Measurements from ENCODE around the gene TMEM184B. TPM values are rescaled to one million over a fixed set of nuclear protein-coding genes. Genes with fewer than 3 reads are reported as not detected.

The TMEM184B gene
- total and polyA plus RNA-seq, 10 of the 15 experiments (the other 5 are each of a cell fraction or from before 2014, with no cell fraction given): 0.56 to 22.4 (median 7.9) TPM

GRCh38 chr22:38271101-38271500, 1.7 kb downstream of the TMEM184B start (continued):
- no peak for TF ChIP-seq BCLAF1 (IDR thresholded peaks at IDR 0.05)

- CTCF ChIA-PET: interaction anchor here (4.2 kb wide), 1 partner anchor 9 kb away, joined by 26 read pairs; no protein-coding TSS in a partner anchor
These were observed 2.5 kb downstream of the TMEM184B start for GRCh38 chr22:38270091-38270992.

More at GRCh38 chr22:38270091-38270992, 2.5 kb downstream of the TMEM184B start:
- Histone ChIP-seq H3K9ac (ENCODE audit: control insufficient read depth, insufficient read depth, low read length) (no peak overlapping the region), H3K4me3 (no peak overlapping the region), H3K9me3 (replicated peaks; ENCODE audit: control insufficient read depth, insufficient read depth, low read length) (no peaks in the 10 kb centered on the region), H3K27ac (ENCODE audit: control insufficient read depth, insufficient read depth) (no peak overlapping the region), H3K79me2 (ENCODE audit: control insufficient read depth, insufficient read depth, low read length) (peaks cover 14% of the 10 kb centered on the region), H3K4me2 (ENCODE audit: control insufficient read depth, insufficient read depth) (no peak overlapping the region), H2AFZ (ENCODE audit: control insufficient read depth, low read depth, low read length) (no peak overlapping the region), H3K36me3 (ENCODE audit: control insufficient read depth in 2 of 2, insufficient read depth in 2 of 2, low read length in 1 of 2) (no peaks in the 10 kb centered on the region; a peak in 1 of 4 replicates), H3K4me1 (ENCODE audit: control insufficient read depth, insufficient read depth, low read length) (peaks cover 16% of the 10 kb centered on the region), H3K27me3 (replicated peaks in 1 of 2; ENCODE audit: control insufficient read depth in 2 of 2, insufficient read depth in 2 of 2, low read length in 1 of 2) (no peaks in the 10 kb centered on the region), H4K20me1 (ENCODE audit: control insufficient read depth, insufficient read depth) (no peaks in the 10 kb centered on the region)
- 59% methylated on average over 12 of the region's 13 CpGs for WGBS (ENCODE audit: insufficient coverage, insufficient replicate concordance, low lambda C conversion rate, missing lambda C conversion rate)
- RAD21 ChIA-PET (ENCODE audit: unreplicated experiment): no interaction called here
- no TSS peak for BruUV-seq (replicated peaks)
- no peak for TF ChIP-seq FOS (IDR thresholded peaks at IDR 0.05; ENCODE audit: borderline replicate concordance, extremely low read depth, insufficient read length)
- TF ChIP-seq HDAC2 (IDR thresholded peaks at IDR 0.05): no peak
- TF ChIP-seq ZBED1 (IDR thresholded peaks at IDR 0.05; ENCODE audit: borderline replicate concordance): no peak
- no peak for TF ChIP-seq PAX8 (IDR thresholded peaks at IDR 0.05)
- TF ChIP-seq RAD51 (IDR thresholded peaks at IDR 0.05): no peak
- no peak for TF ChIP-seq ZNF217 (IDR thresholded peaks at IDR 0.05)
- no peak for TF ChIP-seq LARP7 (IDR thresholded peaks at IDR 0.05)
- no peak for TF ChIP-seq ATF3 (IDR thresholded peaks at IDR 0.05; ENCODE audit: borderline replicate concordance, extremely low read depth, low read depth, low read length)
- no peak for TF ChIP-seq MYB (IDR thresholded peaks at IDR 0.05; ENCODE audit: borderline replicate concordance, low read depth, low read length)
- TF ChIP-seq POLR2AphosphoS5 (IDR thresholded peaks at IDR 0.05; ENCODE audit: low read length): no peak
- TF ChIP-seq SMAD1 (IDR thresholded peaks at IDR 0.05; ENCODE audit: low read depth, partially characterized antibody): no peak
- no peak for TF ChIP-seq YY1 (IDR thresholded peaks at IDR 0.05; ENCODE audit: low read depth, low read length)
- TF ChIP-seq POLR2AphosphoS2 (IDR thresholded peaks at IDR 0.05; ENCODE audit: low read depth, low read length): no peak
- TF ChIP-seq CREM (IDR thresholded peaks at IDR 0.05; ENCODE audit: low read depth): no peak
- no peak for TF ChIP-seq NR2C1 (IDR thresholded peaks at IDR 0.05)
- TF ChIP-seq ASH2L (IDR thresholded peaks at IDR 0.05; ENCODE audit: borderline replicate concordance, low read depth): no peak
- TF ChIP-seq MTA2 (IDR thresholded peaks at IDR 0.05; ENCODE audit: low read depth): no peak
- no peak for TF ChIP-seq PML (IDR thresholded peaks at IDR 0.05; ENCODE audit: low read length)
- FAIRE-seq (no peak), ATAC-seq (no peak), DNase-seq (ENCODE audit: low read depth, low spot score) (no peak)
- SMC1A ChIA-PET (ENCODE audit: uncharacterized antibody, unreplicated experiment): interaction anchor here (0.8 to 1.6 kb wide), 5 partner anchors 10 to 147 kb away, joined by 3 to 4 read pairs (median 3); no protein-coding TSS in a partner anchor
- in situ Hi-C loops (cut with MboI) (no loop called here), intact Hi-C loops (cut with micrococcal nuclease; ENCODE audit: unreplicated experiment) (no loop called here)
- POLR2A ChIA-PET: interaction anchor here (0.5 to 1.2 kb wide), 3 partner anchors 8 to 49 kb away, joined by 3 to 8 read pairs (median 4); no protein-coding TSS in a partner anchor

Data from GM12878 (cell line).